ENCODE data around the gene TAF11L6. TPM values are rescaled to one million over a fixed set of nuclear protein-coding genes. Genes with fewer than 3 reads are reported as not detected.
"Not testable (repeated sequence)": the region's sequence is repeated elsewhere in the genome, so short reads cannot be mapped to it uniquely, and the experiment has no call there.

TAF11L6 gene
- total RNA-seq, 3 donors from 2014 or later (not counting 1 experiment from before 2014, with no cell fraction given): not detected

DNA sequence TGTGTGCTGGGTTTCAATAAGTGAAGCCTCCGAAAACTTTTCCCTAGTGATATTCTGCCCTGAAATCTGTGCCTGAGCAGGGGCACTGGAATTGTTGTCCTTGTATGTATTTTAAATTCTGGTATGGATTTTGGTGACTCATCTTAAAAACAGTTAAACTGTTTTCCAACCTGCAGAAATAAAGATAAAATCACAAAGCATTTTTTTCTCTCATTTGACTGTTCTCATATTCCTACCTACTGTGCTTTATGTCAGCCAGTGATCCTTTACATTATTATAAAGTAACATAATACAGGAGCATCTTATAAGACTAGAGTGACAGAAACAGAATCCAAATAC lies 41.3 kb upstream of the TAF11L6 start:
- 86% methylated on average over 1 of the region's 1 CpG for WGBS (ENCODE audit: insufficient coverage)
- Histone ChIP-seq H3K4me1 (ENCODE audit: control insufficient read depth, insufficient read depth, low read length) (no peaks in the 10 kb centered on the region), H3K36me3 (ENCODE audit: control insufficient read depth, insufficient read depth, low read length) (no peaks in the 10 kb centered on the region), H3K27ac (ENCODE audit: low read length) (no peak overlapping the region), H3K27me3 (ENCODE audit: control insufficient read depth, insufficient read depth, low read length) (no peaks in the 10 kb centered on the region), H3K4me3 (ENCODE audit: low read length) (no peak overlapping the region), H3K9me3 (ENCODE audit: control insufficient read depth, insufficient read depth, low read length) (peaks cover 3% of the 10 kb centered on the region)
- Mint-ChIP-seq H3K27ac (no peak overlapping the region), H3K4me1 (no peaks in the 10 kb centered on the region), H3K4me3 (no peak overlapping the region), H3K27me3 (ENCODE audit: low read depth in 2 of 2) (no peaks in the 10 kb centered on the region), H3K36me3 (peaks cover 8% of the 10 kb centered on the region), H3K9me3 (peaks cover 5 to 6% of the 10 kb centered on the region in 2 donors)
- intact Hi-C loops (cut with micrococcal nuclease): no loop called here
- no peak for TF ChIP-seq CTCF (IDR thresholded peaks at IDR 0.05)
- no peak for ATAC-seq
- no peak for DNase-seq

DNA sequence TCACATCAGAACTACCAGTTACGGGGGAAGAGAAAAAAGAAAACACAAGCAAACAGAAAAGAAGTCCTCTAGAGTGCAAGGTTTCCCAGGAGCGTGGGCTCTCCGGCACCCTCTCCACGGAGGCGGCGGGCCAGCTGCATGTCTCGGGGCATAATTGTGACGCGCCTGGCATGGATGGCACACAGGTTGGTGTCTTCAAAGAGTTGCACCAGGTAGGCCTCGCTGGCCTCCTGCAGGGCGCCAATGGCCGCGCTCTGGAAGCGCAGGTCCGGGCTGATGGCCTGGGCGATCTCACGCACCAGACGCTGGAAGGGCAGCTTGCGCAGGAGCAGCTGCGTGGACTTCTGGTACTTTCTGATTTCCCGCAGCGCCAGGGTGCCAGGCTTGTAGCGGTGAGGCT lies 37.2 kb upstream of the TAF11L6 start:
- H3K4me3 Mint-ChIP-seq; H3K9me3 ChIP-seq (ENCODE audit: control insufficient read depth, insufficient read depth, low read length); H3K27me3 ChIP-seq (ENCODE audit: control insufficient read depth, insufficient read depth, low read length); DNase-seq; H3K27ac Mint-ChIP-seq; H3K4me1 ChIP-seq (ENCODE audit: control insufficient read depth, insufficient read depth, low read length); H3K27me3 Mint-ChIP-seq (ENCODE audit: low read depth in 2 of 2); H3K4me1 Mint-ChIP-seq; H3K36me3 ChIP-seq (ENCODE audit: control insufficient read depth, insufficient read depth, low read length); intact Hi-C loops (cut with micrococcal nuclease); H3K4me3 ChIP-seq (ENCODE audit: low read length); H3K27ac ChIP-seq (ENCODE audit: low read length); ATAC-seq: not testable (repeated sequence)
- 98% methylated on average over 23 of the region's 23 CpGs for WGBS (ENCODE audit: insufficient coverage)
- Mint-ChIP-seq H3K36me3 (peaks cover 21% of the 10 kb centered on the region), H3K9me3 (peaks cover 11 to 19% of the 10 kb centered on the region in 2 donors)

GRCh38 chr5:17492770-17493169 lies 35.7 kb upstream of the TAF11L6 start:
- DNase-seq (no peak), ATAC-seq (no peak)
- Histone ChIP-seq H3K4me3 (ENCODE audit: low read length) (no peak overlapping the region), H3K36me3 (ENCODE audit: control insufficient read depth, insufficient read depth, low read length) (no peaks in the 10 kb centered on the region), H3K4me1 (ENCODE audit: control insufficient read depth, insufficient read depth, low read length) (no peaks in the 10 kb centered on the region), H3K27me3 (ENCODE audit: control insufficient read depth, insufficient read depth, low read length) (no peaks in the 10 kb centered on the region), H3K9me3 (ENCODE audit: control insufficient read depth, insufficient read depth, low read length) (peaks cover 3% of the 10 kb centered on the region), H3K27ac (ENCODE audit: low read length) (no peak overlapping the region)
- TF ChIP-seq CTCF (IDR thresholded peaks at IDR 0.05): no peak
- H3K9me3 Mint-ChIP-seq: peaks cover 11 to 19% of the 10 kb centered on the region in 2 donors
- 100% methylated on average over 3 of the region's 3 CpGs for WGBS (ENCODE audit: insufficient coverage)
- H3K27ac Mint-ChIP-seq: no peak overlapping the region
- H3K36me3 Mint-ChIP-seq: peaks cover 20% of the 10 kb centered on the region
- no peaks in the 10 kb centered on the region for H3K4me1 Mint-ChIP-seq
- intact Hi-C loops (cut with micrococcal nuclease): no loop called here
- H3K4me3 Mint-ChIP-seq: no peak overlapping the region
- no peaks in the 10 kb centered on the region for H3K27me3 Mint-ChIP-seq (ENCODE audit: low read depth in 2 of 2)

GRCh38 chr5:17497446-17497845 lies 31.0 kb upstream of the TAF11L6 start:
- WGBS (ENCODE audit: insufficient coverage): 72% methylated on average over 4 of the region's 4 CpGs
- Histone ChIP-seq H3K9me3 (ENCODE audit: control insufficient read depth, insufficient read depth, low read length) (no peaks in the 10 kb centered on the region), H3K4me3 (ENCODE audit: low read length) (no peak overlapping the region), H3K36me3 (ENCODE audit: control insufficient read depth, insufficient read depth, low read length) (no peaks in the 10 kb centered on the region), H3K27me3 (ENCODE audit: control insufficient read depth, insufficient read depth, low read length) (no peaks in the 10 kb centered on the region), H3K27ac (ENCODE audit: low read length) (no peak overlapping the region), H3K4me1 (ENCODE audit: control insufficient read depth, insufficient read depth, low read length) (no peaks in the 10 kb centered on the region)
- intact Hi-C loops (cut with micrococcal nuclease): no loop called here
- H3K9me3 Mint-ChIP-seq: peaks cover 19% of the 10 kb centered on the region in 2 donors
- H3K36me3 Mint-ChIP-seq: peaks cover 13% of the 10 kb centered on the region
- H3K4me3 Mint-ChIP-seq: no peak overlapping the region
- ATAC-seq (no peak), DNase-seq (no peak)
- H3K27me3 Mint-ChIP-seq (ENCODE audit: low read depth in 2 of 2): no peaks in the 10 kb centered on the region
- TF ChIP-seq CTCF (IDR thresholded peaks at IDR 0.05): no peak
- H3K4me1 Mint-ChIP-seq: no peaks in the 10 kb centered on the region
- no peak overlapping the region for H3K27ac Mint-ChIP-seq

- H3K27me3 Mint-ChIP-seq (ENCODE audit: low read depth in 2 of 2); H3K27ac Mint-ChIP-seq; H3K4me3 Mint-ChIP-seq; DNase-seq; H3K27me3 ChIP-seq (ENCODE audit: control insufficient read depth, insufficient read depth, low read length); H3K9me3 ChIP-seq (ENCODE audit: control insufficient read depth, insufficient read depth, low read length); intact Hi-C loops (cut with micrococcal nuclease); H3K4me1 ChIP-seq (ENCODE audit: control insufficient read depth, insufficient read depth, low read length); H3K27ac ChIP-seq (ENCODE audit: low read length); ATAC-seq; H3K36me3 ChIP-seq (ENCODE audit: control insufficient read depth, insufficient read depth, low read length); H3K4me3 ChIP-seq (ENCODE audit: low read length); H3K36me3 Mint-ChIP-seq; H3K4me1 Mint-ChIP-seq: not testable (repeated sequence)
- H3K9me3 Mint-ChIP-seq: peaks cover 14 to 15% of the 10 kb centered on the region in 2 donors
- WGBS (ENCODE audit: insufficient coverage): 84% methylated on average over 8 of the region's 8 CpGs
Observed at GRCh38 chr5:17497931-17498330, 30.5 kb upstream of the TAF11L6 start, which contains the start of gene TAF11L2. Gene TAF11L2 (plus strand): TSS chr5:17498231.
